ENCODE data around the gene STK16. TPM values are rescaled to one million over a fixed set of nuclear protein-coding genes. Genes with fewer than 3 reads are reported as not detected.

Gene STK16
- total RNA-seq, 2 experiments from 2014 or later = 11.2 to 14.1 TPM

- Histone ChIP-seq H3K27ac (ENCODE audit: low read depth in 1 of 2, low read length in 2 of 2) (no peak overlapping the region), H3K4me1 (ENCODE audit: insufficient read depth, low read length) (peaks cover 43% of the 10 kb centered on the region), H3K9me3 (ENCODE audit: control insufficient read depth in 1 of 2, insufficient read depth in 1 of 2, low read length in 2 of 2) (no peaks in the 10 kb centered on the region), H3K36me3 (ENCODE audit: insufficient read depth, low read length) (peaks cover 17% of the 10 kb centered on the region), H3K4me3 (ENCODE audit: low read length) (no peak overlapping the region), H3K27me3 (ENCODE audit: control insufficient read depth in 1 of 2, insufficient read depth in 2 of 2, low read length in 2 of 2) (no peaks in the 10 kb centered on the region)
- POLR2A ChIA-PET = interaction anchor here (0.6 kb wide), 1 partner anchor 17 kb away, joined by 3 read pairs; no protein-coding TSS in a partner anchor
- Mint-ChIP-seq H3K36me3 (ENCODE audit: low read depth) (peaks cover 31% of the 10 kb centered on the region), H3K4me3 (no peak overlapping the region), H3K4me1 (ENCODE audit: low read depth) (peaks cover 37% of the 10 kb centered on the region), H3K27ac (no peak overlapping the region), H3K9me3 (no peaks in the 10 kb centered on the region), H3K27me3 (no peaks in the 10 kb centered on the region)
- DNase-seq (no peak), ATAC-seq (ENCODE audit: poor library complexity) (no peak)
- TF ChIP-seq, protein P1, sequence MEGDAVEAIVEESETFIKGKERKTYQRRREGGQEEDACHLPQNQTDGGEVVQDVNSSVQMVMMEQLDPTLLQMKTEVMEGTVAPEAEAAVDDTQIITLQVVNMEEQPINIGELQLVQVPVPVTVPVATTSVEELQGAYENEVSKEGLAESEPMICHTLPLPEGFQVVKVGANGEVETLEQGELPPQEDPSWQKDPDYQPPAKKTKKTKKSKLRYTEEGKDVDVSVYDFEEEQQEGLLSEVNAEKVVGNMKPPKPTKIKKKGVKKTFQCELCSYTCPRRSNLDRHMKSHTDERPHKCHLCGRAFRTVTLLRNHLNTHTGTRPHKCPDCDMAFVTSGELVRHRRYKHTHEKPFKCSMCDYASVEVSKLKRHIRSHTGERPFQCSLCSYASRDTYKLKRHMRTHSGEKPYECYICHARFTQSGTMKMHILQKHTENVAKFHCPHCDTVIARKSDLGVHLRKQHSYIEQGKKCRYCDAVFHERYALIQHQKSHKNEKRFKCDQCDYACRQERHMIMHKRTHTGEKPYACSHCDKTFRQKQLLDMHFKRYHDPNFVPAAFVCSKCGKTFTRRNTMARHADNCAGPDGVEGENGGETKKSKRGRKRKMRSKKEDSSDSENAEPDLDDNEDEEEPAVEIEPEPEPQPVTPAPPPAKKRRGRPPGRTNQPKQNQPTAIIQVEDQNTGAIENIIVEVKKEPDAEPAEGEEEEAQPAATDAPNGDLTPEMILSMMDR (IDR thresholded peaks at IDR 0.05) = no peak
- intact Hi-C loops (cut with DNase I, micrococcal nuclease) = loop anchor here in 1 of 2 experiments (5.0 kb wide), 1 partner anchor 156 kb away; no protein-coding TSS in a partner anchor
- CTCF ChIA-PET = interaction anchor here (2.9 kb wide), 1 partner anchor 82 kb away, joined by 17 read pairs; no protein-coding TSS in a partner anchor
Observed at GRCh38 chr2:219213026-219213415, 32.3 kb upstream of the STK16 start.

- no peaks in the 10 kb centered on the region for H3K9me3 ChIP-seq (ENCODE audit: control insufficient read depth in 1 of 2, insufficient read depth in 1 of 2, low read length in 2 of 2)
- DNase-seq (no peak), ATAC-seq (ENCODE audit: poor library complexity) (no peak)
- no peak overlapping the region for H3K4me3 ChIP-seq (ENCODE audit: low read length)
- peaks cover 43% of the 10 kb centered on the region for H3K4me1 ChIP-seq (ENCODE audit: insufficient read depth, low read length)
- intact Hi-C loops (cut with DNase I, micrococcal nuclease) = loop anchor here in 1 of 2 experiments (2.0 to 5.0 kb wide), 2 partner anchors 15 to 156 kb away; partner anchors contain the start of genes ANKZF1 and ATG9A
- H3K4me3 Mint-ChIP-seq = no peak overlapping the region
- no peak overlapping the region for H3K27ac Mint-ChIP-seq
- H3K27me3 Mint-ChIP-seq = no peaks in the 10 kb centered on the region
- peaks cover 12% of the 10 kb centered on the region for H3K36me3 ChIP-seq (ENCODE audit: insufficient read depth, low read length)
- H3K27me3 ChIP-seq (ENCODE audit: control insufficient read depth in 1 of 2, insufficient read depth in 2 of 2, low read length in 2 of 2) = no peaks in the 10 kb centered on the region
- peaks cover 26% of the 10 kb centered on the region for H3K36me3 Mint-ChIP-seq (ENCODE audit: low read depth)
- ChIA-PET CTCF (interaction anchor here (2.9 kb wide), 1 partner anchor 81 kb away, joined by 17 read pairs; no protein-coding TSS in a partner anchor), POLR2A (interaction anchor here (0.6 kb wide), 1 partner anchor 17 kb away, joined by 3 read pairs; no protein-coding TSS in a partner anchor)
- no peak overlapping the region for H3K27ac ChIP-seq (ENCODE audit: low read depth in 1 of 2, low read length in 2 of 2)
- peaks cover 33% of the 10 kb centered on the region for H3K4me1 Mint-ChIP-seq (ENCODE audit: low read depth)
- H3K9me3 Mint-ChIP-seq = no peaks in the 10 kb centered on the region
- TF ChIP-seq, protein P1 (IDR thresholded peaks at IDR 0.05) = no peak
Observed at GRCh38 chr2:219213486-219214071, 31.7 kb upstream of the STK16 start.

DNA sequence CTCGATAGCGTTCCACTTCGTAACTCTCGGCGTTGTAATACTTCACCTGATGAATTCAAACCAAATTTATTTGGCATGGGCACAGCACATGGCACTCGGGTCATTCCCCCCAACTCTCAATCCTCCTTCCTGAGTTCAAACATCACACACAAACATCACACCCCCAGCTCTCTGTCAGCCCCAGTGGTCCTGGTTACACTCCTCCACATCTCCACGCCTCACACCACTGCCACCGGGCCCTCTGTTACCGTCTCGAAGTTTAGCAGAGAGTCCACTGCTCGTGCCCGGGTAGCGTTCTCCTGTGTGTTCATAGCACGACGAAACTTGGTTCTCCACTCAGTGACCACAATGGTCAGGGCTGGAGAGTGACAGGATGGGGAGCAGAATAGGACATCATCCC is 31.1 kb upstream of the STK16 start:
- ChIA-PET POLR2A (interaction anchor here (1.1 to 1.2 kb wide), 2 partner anchors 8 to 37 kb away, joined by 3 to 7 read pairs; partner anchors contain the start of genes CNPPD1 and ZFAND2B), CTCF (interaction anchor here (2.8 kb wide), 1 partner anchor 81 kb away, joined by 13 read pairs; no protein-coding TSS in a partner anchor)
- no peak overlapping the region for H3K4me3 ChIP-seq (ENCODE audit: low read length)
- H3K27ac Mint-ChIP-seq = no peak overlapping the region
- peaks cover 24% of the 10 kb centered on the region for H3K36me3 Mint-ChIP-seq (ENCODE audit: low read depth)
- intact Hi-C loops (cut with DNase I, micrococcal nuclease) = loop anchor here in 1 of 2 experiments (2.0 to 5.0 kb wide), 2 partner anchors 15 to 157 kb away; partner anchors contain the start of genes ANKZF1 and ATG9A
- H3K27me3 Mint-ChIP-seq = no peaks in the 10 kb centered on the region
- ATAC-seq (ENCODE audit: poor library complexity) (no peak), DNase-seq (no peak)
- H3K27me3 ChIP-seq (ENCODE audit: control insufficient read depth in 1 of 2, insufficient read depth in 2 of 2, low read length in 2 of 2) = no peaks in the 10 kb centered on the region
- H3K36me3 ChIP-seq (ENCODE audit: insufficient read depth, low read length) = peaks cover 6% of the 10 kb centered on the region
- H3K4me3 Mint-ChIP-seq = no peak overlapping the region
- H3K9me3 ChIP-seq (ENCODE audit: control insufficient read depth in 1 of 2, insufficient read depth in 1 of 2, low read length in 2 of 2) = no peaks in the 10 kb centered on the region
- H3K4me1 Mint-ChIP-seq (ENCODE audit: low read depth) = peaks cover 31% of the 10 kb centered on the region
- H3K4me1 ChIP-seq (ENCODE audit: insufficient read depth, low read length) = peaks cover 43% of the 10 kb centered on the region
- TF ChIP-seq, protein P1 (IDR thresholded peaks at IDR 0.05) = no peak
- H3K27ac ChIP-seq (ENCODE audit: low read depth in 1 of 2, low read length in 2 of 2) = no peak overlapping the region
- H3K9me3 Mint-ChIP-seq = no peaks in the 10 kb centered on the region
